Right cardiac atrium (tissue), 5 donors: ENCODE measurements around the gene UBE2M. TPM values are rescaled to one million over a fixed set of nuclear protein-coding genes. Genes with fewer than 3 reads are reported as not detected.
A peak's percentile ranks its signal among the peaks of the same experiment; 100 is the strongest.

Source experiments
- ATAC-seq, 2 donors: fragments of 200-7000 bp; cut with Tn5 transposase; one replicate each; pipeline versions ENCODE4 v1.8.0 to v1.9.1; 2020; ENCODE audit warnings: moderate library complexity in 2 of 2, mild to moderate bottlenecking in 1 of 2
- DNase-seq, 3 donors: peaks; one replicate each; pipeline ENCODE4 v3.0.0-alpha.2; 2020
- H3K27ac ChIP-seq: one replicate; pipeline ENCODE4 v1.5.1; 2013; ENCODE audit warnings: mild to moderate bottlenecking, low read length, control low read depth, moderate library complexity
- H3K27me3 ChIP-seq: one replicate; pipeline ENCODE4 v1.6.1; 2013; ENCODE audit not compliant: control insufficient read depth, insufficient read depth
- H3K4me1 ChIP-seq: one replicate; pipeline ENCODE4 v1.6.1; 2013; ENCODE audit warnings: low read length; ENCODE audit not compliant: control insufficient read depth, insufficient read depth
- H3K4me3 ChIP-seq: one replicate; pipeline ENCODE4 v1.5.1; 2013; ENCODE audit warnings: low read length, control low read depth
- H3K9me3 ChIP-seq: one replicate; pipeline ENCODE4 v1.6.1; 2013; ENCODE audit warnings: low read length; ENCODE audit not compliant: control insufficient read depth
- WGBS: extraction: QIAGEN DNeasy Blood & Tissue Kit; methylation state at CpG from one replicate; pipeline ENCODE4 v1.1.7; 2013; 5-methylcytosine and 5-hydroxymethylcytosine counted together
- intact Hi-C, 4 donors: fragments of 100-400 bp; cut with DNase I; formaldehyde crosslinking; loops; one replicate each; pipeline versions ENCODE4 v1.11.0 to v1.14.0; 2022 to 2023
- polyA plus RNA-seq: library from polyadenylated mRNA; stranded (reverse); fragments of 200-250 nt; gene quantifications from one replicate; pipeline ENCODE4 v1.2.3, GENCODE V29; 2013
- total RNA-seq, 4 donors: library from RNA; stranded (reverse); fragmentation: NEBNext Ultra II Directional; extraction: Animal tissue kit (Norgen Biotek cat#: 25700); gene quantifications; one replicate each; pipeline ENCODE4 v1.2.1, GENCODE V29; 2021
- donor health status: healthy with polysubstance abuse.
- donor health status: DM: no; HTN: yes; CAD: no.
- donor health status: DM: no; HTN: no; CAD: no.
- donor health status: DM: no; HTN: yes; CAD: no; lungs with severe emphysema.
- donor health status: DM: yes; HTN: yes; CAD: no.

UBE2M gene
- total and polyA plus RNA-seq, 5 donors: 92.7 to 137 (median 119) TPM

GRCh38 chr19:58560007-58560887 lies 1.8 kb upstream of the UBE2M start:
- WGBS: 81% methylated on average over 8 of the region's 8 CpGs
- peak overlapping the region; percentile 26 for H3K27ac ChIP-seq
- peak overlapping the region; percentile 74 for H3K4me3 ChIP-seq
- no peaks in the 10 kb centered on the region for H3K27me3 ChIP-seq
- intact Hi-C loops: no loop called here
- peaks cover 16% of the 10 kb centered on the region for H3K4me1 ChIP-seq
- no peaks in the 10 kb centered on the region for H3K9me3 ChIP-seq
- ATAC-seq (no peak), DNase-seq (peak in 1 of 3 donors; percentile 55)

GRCh38 chr19:58559275-58560006 lies 1.0 kb upstream of the UBE2M start:
- WGBS: 1% methylated on average over 33 of the region's 33 CpGs
- peaks cover 16% of the 10 kb centered on the region for H3K4me1 ChIP-seq
- peak overlapping the region; percentile 99 for H3K27ac ChIP-seq
- ATAC-seq: peak; percentile 72 to 74
- no peaks in the 10 kb centered on the region for H3K27me3 ChIP-seq
- peak; percentile 95 to 97 (median 96) for DNase-seq
- intact Hi-C loops: no loop called here
- peak overlapping the region; percentile 74 for H3K4me3 ChIP-seq
- H3K9me3 ChIP-seq: no peaks in the 10 kb centered on the region

GRCh38 chr19:58558623-58559274 lies 338 bp upstream of the UBE2M start:
- no peaks in the 10 kb centered on the region for H3K27me3 ChIP-seq
- DNase-seq (peak; percentile 99 to 100 (median 100)), ATAC-seq (peak; percentile 80 to 84)
- WGBS: under 1% methylated on average over 76 of the region's 76 CpGs
- H3K27ac ChIP-seq: peak overlapping the region; percentile 99
- H3K4me1 ChIP-seq: peaks cover 22% of the 10 kb centered on the region
- H3K4me3 ChIP-seq: peak overlapping the region; percentile 74
- intact Hi-C loops: no loop called here
- H3K9me3 ChIP-seq: no peaks in the 10 kb centered on the region

- ATAC-seq: no peak
- intact Hi-C loops: no loop called here
- Histone ChIP-seq H3K4me1 (peaks cover 19% of the 10 kb centered on the region), H3K27ac (peak overlapping the region; percentile 76), H3K27me3 (no peaks in the 10 kb centered on the region), H3K9me3 (no peaks in the 10 kb centered on the region), H3K4me3 (peak overlapping the region; percentile 64)
- 31% methylated on average over 12 of the region's 12 CpGs for WGBS
- no peak for DNase-seq
Measured at GRCh38 chr19:58557221-58558065, 968 bp downstream of the UBE2M start.

DNA sequence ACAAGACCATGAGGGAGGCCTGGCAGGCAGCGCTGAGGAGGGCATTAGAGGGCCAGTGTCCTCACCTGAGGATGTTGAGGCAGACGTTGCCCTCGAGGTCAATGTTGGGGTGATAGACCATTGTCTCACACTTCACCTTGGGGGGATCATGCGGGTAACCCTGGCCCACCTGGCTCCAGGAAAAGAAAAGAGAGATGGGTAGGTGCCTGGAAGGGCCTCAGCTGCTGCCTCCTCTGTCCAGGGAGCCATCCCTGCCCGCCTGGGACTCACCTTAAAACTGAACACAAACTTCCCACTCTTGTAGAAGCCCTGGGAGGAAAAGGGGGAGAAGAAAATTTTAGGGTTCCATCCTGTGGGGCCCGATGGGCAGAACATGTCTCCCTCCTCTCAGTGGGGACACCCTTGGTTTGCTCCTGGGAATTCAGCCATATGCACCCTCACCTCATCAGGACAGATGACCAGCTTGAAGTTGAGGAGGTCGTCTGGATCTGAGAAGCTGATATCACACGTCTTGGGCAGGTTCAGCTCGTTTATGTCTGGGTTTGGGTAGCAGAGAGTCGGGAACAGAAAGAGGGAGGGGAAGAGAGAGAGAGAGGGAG lies 1.7 kb downstream of the UBE2M start:
- ATAC-seq (no peak), DNase-seq (no peak)
- no peaks in the 10 kb centered on the region for H3K9me3 ChIP-seq
- no peak overlapping the region for H3K4me3 ChIP-seq
- no peak overlapping the region for H3K27ac ChIP-seq
- WGBS: 62% methylated on average over 10 of the region's 10 CpGs
- intact Hi-C loops: no loop called here
- peaks cover 13% of the 10 kb centered on the region for H3K4me1 ChIP-seq
- H3K27me3 ChIP-seq: no peaks in the 10 kb centered on the region

- Histone ChIP-seq H3K4me3 (no peak overlapping the region), H3K9me3 (no peaks in the 10 kb centered on the region), H3K27me3 (no peaks in the 10 kb centered on the region), H3K27ac (no peak overlapping the region), H3K4me1 (peaks cover 13% of the 10 kb centered on the region)
- ATAC-seq (no peak), DNase-seq (no peak)
- intact Hi-C loops: no loop called here
- 84% methylated on average over 16 of the region's 16 CpGs for WGBS
Measured at GRCh38 chr19:58555920-58556621, 2.3 kb downstream of the UBE2M start.

DNA sequence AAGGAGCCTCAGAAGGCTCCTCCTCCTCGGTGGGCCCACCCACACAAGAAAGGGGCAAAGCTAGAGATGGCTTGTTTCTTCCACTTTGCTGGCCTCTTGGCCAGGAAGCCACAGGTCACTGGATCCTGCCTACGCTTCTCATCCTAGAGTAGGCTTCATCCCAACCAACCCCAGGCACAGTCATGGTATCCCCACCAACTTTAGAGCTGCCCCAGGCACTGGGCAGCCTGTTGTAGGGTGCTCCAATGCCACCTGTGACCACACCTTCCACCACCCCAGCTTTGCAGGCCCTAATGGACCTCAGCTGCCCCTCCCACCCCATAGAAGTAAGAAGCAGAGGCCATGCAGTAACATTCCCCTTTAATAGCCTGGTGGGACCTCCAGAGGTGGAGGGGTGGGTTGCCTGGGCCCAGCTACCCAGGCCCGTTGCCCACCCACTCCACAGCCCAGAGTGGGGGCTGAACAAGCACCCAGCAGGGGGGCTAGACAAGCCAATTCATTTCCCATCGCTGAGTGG lies 3.0 kb downstream of the UBE2M start:
- intact Hi-C loops: no loop called here
- no peaks in the 10 kb centered on the region for H3K9me3 ChIP-seq
- no peaks in the 10 kb centered on the region for H3K27me3 ChIP-seq
- ATAC-seq: no peak
- H3K4me1 ChIP-seq: peaks cover 13% of the 10 kb centered on the region
- WGBS: 44% methylated on average over 4 of the region's 4 CpGs
- no peak for DNase-seq
- peak overlapping the region; percentile 75 for H3K4me3 ChIP-seq
- peak overlapping the region; percentile 84 for H3K27ac ChIP-seq

DNA sequence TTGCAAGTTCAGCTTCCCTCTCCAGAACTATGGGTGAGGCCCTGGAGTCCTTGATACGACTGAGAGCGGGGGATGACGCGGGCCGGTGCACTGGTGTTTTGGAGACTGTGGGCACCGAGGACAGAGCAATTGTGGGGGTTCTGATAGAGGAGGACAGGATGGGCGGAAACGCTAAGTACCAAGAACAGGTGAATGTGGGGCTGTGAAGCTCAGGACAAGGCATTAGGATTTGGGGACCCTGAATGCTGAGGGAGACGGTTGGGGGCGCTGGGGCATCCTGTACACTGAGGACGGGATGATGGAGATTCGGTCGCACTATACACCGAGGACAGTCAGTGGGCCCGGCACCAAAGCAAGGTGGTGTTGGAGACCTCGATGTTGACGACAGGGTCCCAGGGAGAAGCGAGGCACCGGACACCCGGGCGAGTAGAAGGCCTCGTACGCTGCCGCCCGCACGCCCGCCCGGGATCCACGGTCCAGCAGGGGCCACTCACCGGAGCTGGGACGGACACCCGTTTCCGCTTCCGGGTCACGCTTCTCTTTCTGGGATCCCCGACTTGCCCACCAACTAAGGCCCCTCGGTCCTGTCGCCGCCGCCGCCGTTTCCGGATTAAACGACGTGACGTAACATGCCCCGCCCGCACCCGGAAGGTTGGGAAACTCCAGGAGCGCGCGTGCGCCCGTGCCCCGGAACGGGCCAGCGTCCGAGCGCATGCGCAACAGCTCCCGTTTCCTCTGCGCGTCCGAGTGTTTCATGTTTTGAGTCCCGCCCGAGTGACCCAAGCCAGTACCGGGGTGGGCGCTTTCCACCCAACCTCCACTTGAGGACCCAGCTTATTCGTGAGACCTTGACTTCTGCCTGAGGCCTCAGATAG lies 3.7 kb downstream of the UBE2M start, which contains the start of gene CHMP2A:
TSS of gene CHMP2A (minus strand) at position 612 of the 875 bp plus-strand sequence. CDS start 893 bp downstream, outside the sequence.
- H3K9me3 ChIP-seq: no peaks in the 10 kb centered on the region
- peaks cover 13% of the 10 kb centered on the region for H3K4me1 ChIP-seq
- H3K4me3 ChIP-seq: peak within 1 kb of the TSS; percentile 75
- WGBS: under 1% methylated on average over 69 of the region's 69 CpGs
- peak within 1 kb of the TSS; percentile 84 for H3K27ac ChIP-seq
- H3K27me3 ChIP-seq: no peaks in the 10 kb centered on the region
- intact Hi-C loops: no loop called here
- ATAC-seq (peak; percentile 55 to 57), DNase-seq (peak; percentile 99 to 100 (median 99))
